Metanephros (tissue), 2 donors: ENCODE results near the gene GPR75. TPM values are rescaled to one million over a fixed set of nuclear protein-coding genes. Genes with fewer than 3 reads are reported as not detected.

Experiments used
- small RNA-seq: library from RNA; depleted of rRNA; stranded (forward); fragments of <200 nt; gene quantifications from one replicate; pipeline ENCODE3, GENCODE V24; 2014; ENCODE audit warnings: low replicate concordance
- total RNA-seq: library from RNA; depleted of rRNA; stranded (reverse); fragments of >200 nt; gene quantifications from one replicate; pipeline ENCODE4 v1.2.3, GENCODE V29; 2014

GPR75 gene
- 1.6 TPM for total RNA-seq

DNA sequence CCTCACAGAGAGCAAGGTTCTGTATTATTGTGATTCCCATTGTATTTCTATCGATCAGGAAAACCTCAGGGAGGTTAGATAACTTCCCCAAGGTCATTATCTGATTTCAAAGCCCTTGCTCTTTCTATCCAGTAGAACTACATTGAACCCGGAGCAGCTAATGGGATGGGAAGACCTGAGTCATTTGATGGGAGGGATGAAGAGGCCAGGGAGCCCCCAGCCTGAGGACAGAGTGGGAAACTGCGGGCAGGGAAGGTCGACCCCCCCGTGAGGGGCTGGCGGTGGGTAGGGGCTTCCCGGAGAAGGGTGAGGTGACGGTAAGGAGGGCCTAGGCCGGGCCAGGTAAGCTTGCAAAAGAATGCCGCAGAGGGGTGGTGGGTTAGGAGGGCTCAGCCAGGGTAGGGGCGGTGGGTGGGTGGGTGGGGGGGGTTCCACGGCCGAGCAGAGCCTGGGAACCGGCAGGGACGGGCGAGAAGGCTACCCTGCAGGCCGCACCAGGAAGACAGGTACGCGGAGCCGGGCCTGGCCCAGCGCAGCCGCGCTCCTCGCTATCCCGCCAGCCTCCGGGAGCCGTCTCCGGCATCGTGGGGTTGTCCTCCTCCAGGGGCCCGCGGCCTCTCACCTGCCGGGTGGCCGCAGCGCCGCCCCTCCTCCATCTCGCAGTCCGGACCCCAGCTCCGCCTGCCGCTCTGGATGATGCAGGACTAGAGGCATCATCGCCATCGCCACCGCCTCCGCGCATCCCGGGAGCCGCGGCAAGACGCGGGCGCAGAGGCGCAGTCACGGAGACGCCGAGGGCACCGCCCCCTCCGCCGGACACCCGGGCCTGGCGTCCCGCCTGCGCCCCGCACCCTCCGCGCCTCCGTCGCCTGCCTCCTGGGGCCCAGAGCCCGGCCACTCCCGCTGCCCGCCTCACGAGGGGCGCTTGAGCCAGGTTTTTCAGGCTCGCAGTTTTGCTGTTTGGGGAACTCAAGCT is at the start of gene GPR75:
GPR75 (minus strand) TSS at position 762 of the 976 bp plus-strand sequence. CDS start 5,211 bp downstream, outside the sequence.

Small RNA genes lying within 50 kb of the gene (small RNA-seq; reads per million reads assigned to genes)
- not detected for gene MIR3682

Other genes with a start within 250 kb of the GPR75 start
- gene CHAC2, start 92.2 kb downstream of the GPR75 start, total RNA-seq = 3.4 TPM
- 42.6 TPM for gene ASB3, start 73.0 kb downstream of the GPR75 start, total RNA-seq
- gene ERLEC1, start 72.9 kb downstream of the GPR75 start, total RNA-seq = 43.1 TPM
- 48.3 TPM for gene PSME4, start 111.0 kb upstream of the GPR75 start, total RNA-seq